Breast epithelium (tissue), 4 donors: Measurements from ENCODE around the gene CD4. TPM values are rescaled to one million over a fixed set of nuclear protein-coding genes. Genes with fewer than 3 reads are reported as not detected.
A peak's percentile ranks its signal among the peaks of the same experiment; 100 is the strongest.

Experiments used
- DNase-seq, 2 donors: peaks; one replicate each; pipeline ENCODE4 v3.0.0-alpha.2; 2019; ENCODE audit warnings: low spot score in 2 of 2
- H3K27ac ChIP-seq, 2 donors: fragments of 200-600 bp; sonication (generic) in 1 of 2; one replicate each; pipeline ENCODE4 v1.5.1; 2016 to 2019; ENCODE audit warnings: mild to moderate bottlenecking in 1 of 2
- H3K27me3 ChIP-seq, 2 donors: fragments of 200-600 bp; sonication (generic) in 1 of 2; one replicate each; pipeline versions ENCODE4 v1.5.1 to v1.6.0; 2017 to 2019; ENCODE audit warnings: control low read depth in 1 of 2, mild to moderate bottlenecking in 1 of 2
- H3K36me3 ChIP-seq: fragments of 200-600 bp; one replicate; pipeline ENCODE4 v1.5.1; 2019
- H3K4me1 ChIP-seq, 2 donors: fragments of 200-600 bp; sonication (generic); one replicate each; pipeline ENCODE4 v1.5.1; 2016 to 2019; ENCODE audit warnings: control low read depth in 1 of 2
- H3K4me3 ChIP-seq, 3 donors: fragments of 200-600 bp; sonication (generic); 1 replicate in 2 of 3; 2 replicates in 1 of 3; pipeline ENCODE4 v1.5.1; 2016 to 2019; ENCODE audit warnings: mild to moderate bottlenecking in 3 of 3, moderate library complexity in 2 of 3
- H3K9me3 ChIP-seq, 2 donors: fragments of 200-600 bp; sonication (generic) in 1 of 2; one replicate each; pipeline ENCODE4 v1.5.1; 2016 to 2019; ENCODE audit warnings: control low read depth in 1 of 2
- POLR2A ChIP-seq: fragments of 450-650 bp; IDR thresholded peaks from one replicate; pipeline ENCODE4 v1.6.1; 2016; ENCODE audit warnings: antibody characterized with exemption, mild to moderate bottlenecking, moderate library complexity
- POLR2AphosphoS5 ChIP-seq, 3 donors: sonication (generic); formaldehyde crosslinking; IDR thresholded peaks; one replicate each; pipeline ENCODE4 v1.6.1; 2017; ENCODE audit warnings: antibody characterized with exemption in 3 of 3
- intact Hi-C: fragments of 100-400 bp; cut with DNase I; formaldehyde crosslinking; loops from one replicate; pipeline ENCODE4 v1.15.1; 2023; ENCODE audit warnings: low total_unique reads
- total RNA-seq, 3 donors: library from RNA; depleted of rRNA; stranded (reverse); fragments of >200 nt; gene quantifications; one replicate each; pipeline ENCODE4 v1.1.0, GENCODE V29; 2016
- TF ChIP-seq, protein P1 (sequence below), 3 donors: fragments of 450-650 bp; IDR thresholded peaks; one replicate each; pipeline ENCODE4 v1.5.1; 2016 to 2017; ENCODE audit warnings: antibody characterized with exemption in 3 of 3, mild to moderate bottlenecking in 3 of 3, moderate library complexity in 3 of 3

CD4 gene
- total RNA-seq, 3 donors from 2014 or later, result 5.9 to 29.0 (median 11.0) TPM

- intact Hi-C loops, result no loop called here
- H3K9me3 ChIP-seq, result no peaks in the 10 kb centered on the region
- no peak overlapping the region for H3K27ac ChIP-seq
- no peak for DNase-seq
- no peaks in the 10 kb centered on the region for H3K36me3 ChIP-seq
- H3K4me3 ChIP-seq, result no peak overlapping the region
- peaks cover 0 to 7% of the 10 kb centered on the region in 2 donors for H3K4me1 ChIP-seq
- TF ChIP-seq, protein P1, sequence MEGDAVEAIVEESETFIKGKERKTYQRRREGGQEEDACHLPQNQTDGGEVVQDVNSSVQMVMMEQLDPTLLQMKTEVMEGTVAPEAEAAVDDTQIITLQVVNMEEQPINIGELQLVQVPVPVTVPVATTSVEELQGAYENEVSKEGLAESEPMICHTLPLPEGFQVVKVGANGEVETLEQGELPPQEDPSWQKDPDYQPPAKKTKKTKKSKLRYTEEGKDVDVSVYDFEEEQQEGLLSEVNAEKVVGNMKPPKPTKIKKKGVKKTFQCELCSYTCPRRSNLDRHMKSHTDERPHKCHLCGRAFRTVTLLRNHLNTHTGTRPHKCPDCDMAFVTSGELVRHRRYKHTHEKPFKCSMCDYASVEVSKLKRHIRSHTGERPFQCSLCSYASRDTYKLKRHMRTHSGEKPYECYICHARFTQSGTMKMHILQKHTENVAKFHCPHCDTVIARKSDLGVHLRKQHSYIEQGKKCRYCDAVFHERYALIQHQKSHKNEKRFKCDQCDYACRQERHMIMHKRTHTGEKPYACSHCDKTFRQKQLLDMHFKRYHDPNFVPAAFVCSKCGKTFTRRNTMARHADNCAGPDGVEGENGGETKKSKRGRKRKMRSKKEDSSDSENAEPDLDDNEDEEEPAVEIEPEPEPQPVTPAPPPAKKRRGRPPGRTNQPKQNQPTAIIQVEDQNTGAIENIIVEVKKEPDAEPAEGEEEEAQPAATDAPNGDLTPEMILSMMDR (IDR thresholded peaks at IDR 0.05), result no peak
- TF ChIP-seq POLR2A (no peak), POLR2AphosphoS5 (IDR thresholded peaks at IDR 0.05) (no peak)
- H3K27me3 ChIP-seq, result no peaks in the 10 kb centered on the region
Measured at GRCh38 chr12:6774499-6775062, 14.7 kb upstream of the CD4 start.

DNA sequence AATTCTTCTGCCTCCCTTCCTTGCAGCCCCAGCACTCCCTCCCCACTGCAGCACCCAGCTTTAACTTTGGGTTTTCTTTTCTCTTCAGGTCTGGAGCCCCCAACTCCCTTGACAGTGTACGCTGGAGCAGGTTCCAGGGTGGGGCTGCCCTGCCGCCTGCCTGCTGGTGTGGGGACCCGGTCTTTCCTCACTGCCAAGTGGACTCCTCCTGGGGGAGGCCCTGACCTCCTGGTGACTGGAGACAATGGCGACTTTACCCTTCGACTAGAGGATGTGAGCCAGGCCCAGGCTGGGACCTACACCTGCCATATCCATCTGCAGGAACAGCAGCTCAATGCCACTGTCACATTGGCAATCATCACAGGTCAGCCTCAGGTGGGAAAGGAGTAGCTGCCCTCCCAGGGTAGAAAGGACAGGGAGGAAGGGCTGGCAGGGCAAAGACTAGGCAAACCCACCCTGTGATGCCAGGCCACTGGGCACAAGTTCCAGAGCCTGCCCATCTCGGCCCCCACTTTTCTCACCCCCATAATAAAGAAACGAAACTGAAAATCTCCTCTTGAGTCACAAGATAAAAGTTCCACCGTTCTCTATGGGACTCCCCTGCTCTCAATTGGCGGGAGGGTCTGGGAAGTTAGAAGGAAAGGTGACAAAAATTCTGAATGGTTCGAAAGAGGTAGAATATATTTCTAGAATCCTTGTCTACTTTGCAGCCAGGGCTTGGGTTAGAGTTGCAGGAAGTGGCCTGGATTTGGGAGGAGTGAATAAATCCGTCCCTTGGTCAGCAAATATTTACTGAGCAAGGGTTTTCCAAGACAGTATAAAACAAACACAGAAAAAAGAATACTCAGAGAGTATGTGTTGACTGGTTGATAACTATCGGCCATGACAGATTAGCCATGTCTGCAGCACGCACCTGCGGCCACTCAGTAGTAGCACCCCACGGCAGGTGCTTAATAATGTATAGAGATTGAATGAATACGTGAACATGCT is 13.8 kb upstream of the CD4 start:
- peak overlapping the region in 1 of 2 donors; percentile 58 for H3K27ac ChIP-seq
- TF ChIP-seq POLR2A, result no peak
- TF ChIP-seq, protein P1 (IDR thresholded peaks at IDR 0.05), result no peak
- TF ChIP-seq POLR2AphosphoS5 (IDR thresholded peaks at IDR 0.05), result no peak
- H3K9me3 ChIP-seq, result no peaks in the 10 kb centered on the region
- H3K4me3 ChIP-seq, result no peak overlapping the region
- no peak for DNase-seq
- H3K4me1 ChIP-seq, result peaks cover 0 to 7% of the 10 kb centered on the region in 2 donors
- no peaks in the 10 kb centered on the region for H3K36me3 ChIP-seq
- intact Hi-C loops, result no loop called here
- H3K27me3 ChIP-seq, result no peaks in the 10 kb centered on the region

- no peaks in the 10 kb centered on the region for H3K36me3 ChIP-seq
- peaks cover 0 to under 1% of the 10 kb centered on the region in 2 donors for H3K4me1 ChIP-seq
- no peaks in the 10 kb centered on the region for H3K9me3 ChIP-seq
- TF ChIP-seq POLR2A, result no peak
- TF ChIP-seq POLR2AphosphoS5 (IDR thresholded peaks at IDR 0.05), result no peak
- TF ChIP-seq, protein P1 (IDR thresholded peaks at IDR 0.05), result no peak
- DNase-seq, result no peak
- H3K27me3 ChIP-seq, result no peaks in the 10 kb centered on the region
- H3K4me3 ChIP-seq, result no peak overlapping the region
- intact Hi-C loops, result no loop called here
- H3K27ac ChIP-seq, result no peak overlapping the region
Measured at GRCh38 chr12:6777386-6777785, 11.9 kb upstream of the CD4 start.

- intact Hi-C loops, result no loop called here
- H3K27ac ChIP-seq, result peak overlapping the region; percentile 75 to 79
- no peaks in the 10 kb centered on the region for H3K36me3 ChIP-seq
- no peaks in the 10 kb centered on the region for H3K9me3 ChIP-seq
- DNase-seq, result peak in 1 of 2 donors; percentile 24
- H3K4me1 ChIP-seq, result no peaks in the 10 kb centered on the region
- H3K27me3 ChIP-seq, result no peaks in the 10 kb centered on the region
- H3K4me3 ChIP-seq, result peak overlapping the region; percentile 25 to 65 (median 49)
- TF ChIP-seq, protein P1 (IDR thresholded peaks at IDR 0.05), result no peak
- no peak for TF ChIP-seq POLR2A
- no peak for TF ChIP-seq POLR2AphosphoS5 (IDR thresholded peaks at IDR 0.05)
Measured at GRCh38 chr12:6778217-6778573, 11.1 kb upstream of the CD4 start.
